HepG2 (cell line): ENCODE results near the gene PARN. TPM values are rescaled to one million over a fixed set of nuclear protein-coding genes. Genes with fewer than 3 reads are reported as not detected.
"Not testable (repeated sequence)": the region's sequence is repeated elsewhere in the genome, so short reads cannot be mapped to it uniquely, and the experiment has no call there.

ENCODE experiments used
- ATAC-seq: fragments of 200-7000 bp; cut with Tn5 transposase; 3 replicates; pipeline ENCODE4 v1.9.1; 2020; ENCODE audit warnings: mild to moderate bottlenecking, moderate library complexity
- BruUV-seq: library from RNA; stranded (reverse); fragments of 400-500 nt; replicated peaks from 2 replicates; lab custom pipeline; 2021; lab: Mats Ljungman, UMichigan
- CTCF ChIA-PET: fragments of 300-600 bp; formaldehyde crosslinking; extraction: SDS; loops from one replicate; lab custom pipeline; 2021; ENCODE audit warnings: low total read pairs, inconsistent platforms, low intra/inter-chr PET ratio; lab: Yijun Ruan, JAX
- POLR2A ChIA-PET: fragments of 350-600 bp; sonication (Branson Sonifier 250); formaldehyde crosslinking; loops from one replicate; lab custom pipeline; 2020; ENCODE audit warnings: antibody characterized with exemption, inconsistent platforms; lab: Yijun Ruan, JAX
- DNase-seq: peaks from one replicate; pipeline ENCODE4 v3.0.0-alpha.2; 2015; ENCODE audit warnings: low spot score
- FAIRE-seq: peaks from 3 replicates; lab custom pipeline; 2011; peaks lifted over from hg19 to GRCh38; lab: Jason Lieb, UNC
- H2AFZ ChIP-seq: one replicate; pipeline ENCODE4 v1.6.1; 2011; ENCODE audit warnings: low read length, inconsistent platforms
- H3K27ac ChIP-seq: fragments of 300-600 bp; 3 replicates; pipeline ENCODE4 v1.8.0; 2011; ENCODE audit warnings: mixed run types, mild to moderate bottlenecking, mixed read lengths, low read length, inconsistent platforms; ENCODE audit not compliant: insufficient read depth; ENCODE audit errors: extremely low read length
- H3K27me3 ChIP-seq, 2 experiments: fragments of 200-600 bp in 1 of 2; 2 replicates in 1 of 2; 3 replicates in 1 of 2; pipeline versions ENCODE4 v1.6.0 to v1.8.0; 2011; ENCODE audit warnings: low read length in 2 of 2, mild to moderate bottlenecking in 2 of 2, moderate library complexity in 2 of 2, inconsistent platforms in 1 of 2; ENCODE audit not compliant: insufficient read depth in 2 of 2, control insufficient read depth in 1 of 2
- H3K36me3 ChIP-seq, 2 experiments: fragments of 200-600 bp in 1 of 2; replicated peaks in 1 of 2; 2 replicates in 1 of 2; 3 replicates in 1 of 2; pipeline versions ENCODE4 v1.5.1 to v1.8.0; 2011; ENCODE audit warnings: low read length in 2 of 2, inconsistent platforms in 1 of 2; ENCODE audit not compliant: insufficient read depth in 2 of 2, control insufficient read depth in 1 of 2
- H3K4me1 ChIP-seq: 2 replicates; pipeline ENCODE4 v1.5.1; 2012; ENCODE audit warnings: low read length, inconsistent platforms; ENCODE audit not compliant: insufficient read depth
- H3K4me2 ChIP-seq: 2 replicates; pipeline ENCODE4 v1.6.0; 2011; ENCODE audit warnings: low read depth, low read length, inconsistent platforms
- H3K4me3 ChIP-seq, 3 experiments: fragments of 200-600 bp in 1 of 3; sonication (generic), shearing (Covaris generic) in 1 of 3; replicated peaks in 1 of 3; 2 replicates each; pipeline ENCODE4 v1.5.1; 2011 to 2016; ENCODE audit warnings: low read length in 3 of 3, inconsistent platforms in 2 of 3, low read depth in 2 of 3, mild to moderate bottlenecking in 2 of 3, control low read depth in 1 of 3, mixed read lengths in 1 of 3; ENCODE audit not compliant: insufficient read depth in 1 of 3
- H3K79me2 ChIP-seq: one replicate; pipeline ENCODE4 v1.6.1; 2011; ENCODE audit warnings: low read length, inconsistent platforms; ENCODE audit not compliant: insufficient read depth
- H3K9ac ChIP-seq: 2 replicates; pipeline ENCODE4 v1.6.0; 2011; ENCODE audit warnings: mild to moderate bottlenecking, low read depth, low read length, inconsistent platforms; ENCODE audit not compliant: insufficient read depth
- H3K9me3 ChIP-seq: 2 replicates; pipeline ENCODE4 v1.5.1; 2012; ENCODE audit warnings: mild to moderate bottlenecking, low read length
- H4K20me1 ChIP-seq: 2 replicates; pipeline ENCODE4 v1.6.0; 2011; ENCODE audit warnings: inconsistent platforms, mild to moderate bottlenecking, low read length, moderate library complexity; ENCODE audit not compliant: insufficient read depth
- AGO2 ChIP-seq: fragments of 200-400 bp; formaldehyde crosslinking; optimal IDR thresholded peaks from 2 replicates; pipeline ENCODE3; 2017; ENCODE audit warnings: mild to moderate bottlenecking, low read depth, low read length, moderate library complexity
- CAMTA2 ChIP-seq: sonication (generic); formaldehyde crosslinking; IDR thresholded peaks from 2 replicates; pipeline ENCODE4 v1.4.0; 2020; ENCODE audit warnings: mild to moderate bottlenecking, missing genetic modification reagents, borderline replicate concordance
- HIC2 ChIP-seq: sonication (generic); formaldehyde crosslinking; IDR thresholded peaks from 2 replicates; pipeline ENCODE4 v1.9.0; 2022; ENCODE audit warnings: low read depth, missing genetic modification reagents
- IKZF5 ChIP-seq: IDR thresholded peaks from 2 replicates; pipeline ENCODE4 v1.6.1; 2018; ENCODE audit warnings: missing genetic modification reagents, mild to moderate bottlenecking, missing compliant biosample characterization
- KDM2A ChIP-seq: sonication (generic); formaldehyde crosslinking; IDR thresholded peaks from 2 replicates; pipeline ENCODE4 v1.4.0; 2020; ENCODE audit warnings: low read depth, missing genetic modification reagents, borderline replicate concordance
- LBX2 ChIP-seq: sonication (generic); formaldehyde crosslinking; IDR thresholded peaks from 2 replicates; pipeline ENCODE4 v1.5.0; 2020; ENCODE audit warnings: missing genetic modification reagents, mild to moderate bottlenecking, borderline replicate concordance
- SALL2 ChIP-seq: sonication (generic); formaldehyde crosslinking; IDR thresholded peaks from 2 replicates; pipeline ENCODE4 v1.8.1; 2023; ENCODE audit warnings: mild to moderate bottlenecking, missing genetic modification reagents, inconsistent platforms
- SAP130 ChIP-seq: IDR thresholded peaks from 2 replicates; pipeline ENCODE4 v1.6.1; 2016; ENCODE audit warnings: low read depth
- ZBTB38 ChIP-seq: sonication (generic); formaldehyde crosslinking; IDR thresholded peaks from 2 replicates; pipeline ENCODE4 v1.5.1; 2020; ENCODE audit warnings: mild to moderate bottlenecking, missing genetic modification reagents
- ZFP90 ChIP-seq: sonication (generic); formaldehyde crosslinking; IDR thresholded peaks from 2 replicates; pipeline ENCODE4 v1.8.0; 2022; ENCODE audit warnings: missing genetic modification reagents, mild to moderate bottlenecking, inconsistent platforms, borderline replicate concordance
- ZNF446 ChIP-seq: sonication (generic); formaldehyde crosslinking; IDR thresholded peaks from 2 replicates; pipeline ENCODE4 v1.5.0; 2020; ENCODE audit warnings: mild to moderate bottlenecking, missing genetic modification reagents
- ZNF503 ChIP-seq: sonication (generic); formaldehyde crosslinking; IDR thresholded peaks from 2 replicates; pipeline ENCODE4 v1.4.0; 2020; ENCODE audit warnings: missing genetic modification reagents
- ZNF746 ChIP-seq: sonication (generic); formaldehyde crosslinking; IDR thresholded peaks from 2 replicates; pipeline ENCODE4 v1.8.0; 2022; ENCODE audit warnings: mild to moderate bottlenecking, missing genetic modification reagents
- WGBS: methylation state at CpG from one replicate; pipeline ENCODE4 v1.1.6; 2017; ENCODE audit warnings: low lambda C conversion rate; 5-methylcytosine and 5-hydroxymethylcytosine counted together
- in situ Hi-C: cut with HindIII; loops from 2 replicates; pipeline ENCODE4 v1.10.0; 2017; ENCODE audit warnings: low pct_unique_long_range_greater_than_20kb; ENCODE audit not compliant: extremely low pct_ligation_motif_present
- intact Hi-C: fragments of 100-400 bp; cut with micrococcal nuclease; formaldehyde crosslinking; loops from one replicate; pipeline ENCODE4 v1.10.0; 2022; ENCODE audit not compliant: unreplicated experiment
- polyA plus RNA-seq, 8 experiments: library from polyadenylated mRNA; depleted of rRNA in 3 of 8; stranded (reverse) in 7 of 8; unstranded in 1 of 8; fragments of >200 nt; fragmentation: Illumina TruSeq in 4 of 8; extraction: Trizol in 4 of 8; gene quantifications; 2 replicates each; pipeline versions ENCODE4 v1.2.1 to v1.2.3, GENCODE V29; 2011 to 2016; ENCODE audit warnings: low read depth in 4 of 8, missing spikeins in 1 of 8, mixed read lengths in 1 of 8; ENCODE audit not compliant: insufficient read depth in 1 of 8
- total RNA-seq, 5 experiments: library from RNA; depleted of rRNA; stranded (reverse); fragments of >200 nt; fragmentation: Illumina TruSeq; extraction: Trizol; gene quantifications; 2 replicates each; pipeline ENCODE4 v1.2.3, GENCODE V29; 2016; ENCODE audit warnings: low read depth in 1 of 5

PARN gene
- total and polyA plus RNA-seq, 2 of the 13 experiments (the other 11 are each of a cell fraction or from before 2014, with no cell fraction given): 13.3 to 47.6 TPM

- TF ChIP-seq ZFP90 (CRISPR knock-in tag): peak; percentile 46; the same call in 1 of the 2 replicates
- TF ChIP-seq ZNF746: peak; percentile 19; the same call in 1 of the 2 replicates
- TF ChIP-seq SAP130 (CRISPR knock-in tag): peak; percentile 71
Observed at GRCh38 chr16:14402114-14403000, 227.7 kb downstream of the PARN start (continued).

GRCh38 chr16:14401711-14402061 lies 228.4 kb downstream of the PARN start:
- BruUV-seq, ATAC-seq, DNase-seq, H3K36me3 ChIP-seq, H3K79me2 ChIP-seq, H2AFZ ChIP-seq, H4K20me1 ChIP-seq, H3K9me3 ChIP-seq, CTCF ChIA-PET, in situ Hi-C loops, FAIRE-seq, H3K27me3 ChIP-seq: not testable (repeated sequence)
- intact Hi-C loops: loop anchor here (5.0 to 10.0 kb wide), 2 partner anchors 83 to 231 kb away; partner anchors contain the start of genes BFAR and PARN
- peak overlapping the region in 2 of 3 experiments; percentile 3 to 18; a peak in 2 of 6 replicates for H3K4me3 ChIP-seq
- H3K27ac ChIP-seq: peak overlapping the region; percentile 69
- peaks cover 91% of the 10 kb centered on the region for H3K4me1 ChIP-seq
- H3K9ac ChIP-seq: peak overlapping the region; percentile 63
- 70% methylated on average over 8 of the region's 8 CpGs for WGBS
- peak overlapping the region; percentile 41 for H3K4me2 ChIP-seq
- POLR2A ChIA-PET: interaction anchor here (1.1 to 1.7 kb wide), 4 partner anchors 69 to 116 kb away, joined by 4 to 8 read pairs (median 6); no protein-coding TSS in a partner anchor
- TF ChIP-seq KDM2A (CRISPR knock-in tag) (peak; percentile 8; the same call in 1 of the 2 replicates), CAMTA2 (0 out of 2 replicates have a peak, but pooled peaks have one; percentile 52), HIC2 (CRISPR knock-in tag) (peak; percentile 34; the same call in 1 of the 2 replicates), ZNF503 (CRISPR knock-in tag) (peak; percentile 16; the same call in 1 of the 2 replicates), IKZF5 (CRISPR knock-in tag) (peak; percentile 8; the same call in 1 of the 2 replicates), ZBTB38 (CRISPR knock-in tag) (peak; percentile 17; the same call in 1 of the 2 replicates), AGO2 (peak; percentile 35), SALL2 (0 out of 2 replicates have a peak, but pooled peaks have one; percentile 16), LBX2 (CRISPR knock-in tag) (peak; percentile 64; the same call in 1 of the 2 replicates), ZNF446 (CRISPR knock-in tag) (0 out of 2 replicates have a peak, but pooled peaks have one; percentile 24)
